Omental fat pad (tissue), 4 donors: Measurements from ENCODE around the gene PTPRK. TPM values are rescaled to one million over a fixed set of nuclear protein-coding genes. Genes with fewer than 3 reads are reported as not detected.

Experiments used
- ATAC-seq: fragments of 150-250 bp; one replicate; pipeline ENCODE4 v1.9.1; 2016; ENCODE audit warnings: mild to moderate bottlenecking, moderate library complexity; ENCODE audit not compliant: low FRiP score
- DNase-seq: peaks from one replicate; pipeline ENCODE4 v3.0.0-alpha.2; 2019; ENCODE audit warnings: low spot score
- CTCF ChIP-seq, 3 donors: fragments of 450-650 bp; IDR thresholded peaks; one replicate each; pipeline ENCODE4 v1.5.1; 2016 to 2017; ENCODE audit warnings: antibody characterized with exemption in 3 of 3, mild to moderate bottlenecking in 3 of 3, moderate library complexity in 2 of 3
- total RNA-seq, 4 donors: library from RNA; depleted of rRNA; stranded (reverse); fragments of >200 nt; gene quantifications; one replicate each; pipeline ENCODE4 v1.1.0, GENCODE V29; 2016

The PTPRK gene
- total RNA-seq, 4 donors from 2014 or later = 16.2 to 32.6 (median 20.9) TPM

GRCh38 chr6:128400875-128401274 is 119.5 kb downstream of the PTPRK start:
- DNase-seq (no peak), ATAC-seq (no peak)
- no peak for TF ChIP-seq CTCF (IDR thresholded peaks at IDR 0.05)

GRCh38 chr6:128397996-128398395 is 122.4 kb downstream of the PTPRK start:
- DNase-seq (no peak), ATAC-seq (no peak)
- no peak for TF ChIP-seq CTCF (IDR thresholded peaks at IDR 0.05)

DNA sequence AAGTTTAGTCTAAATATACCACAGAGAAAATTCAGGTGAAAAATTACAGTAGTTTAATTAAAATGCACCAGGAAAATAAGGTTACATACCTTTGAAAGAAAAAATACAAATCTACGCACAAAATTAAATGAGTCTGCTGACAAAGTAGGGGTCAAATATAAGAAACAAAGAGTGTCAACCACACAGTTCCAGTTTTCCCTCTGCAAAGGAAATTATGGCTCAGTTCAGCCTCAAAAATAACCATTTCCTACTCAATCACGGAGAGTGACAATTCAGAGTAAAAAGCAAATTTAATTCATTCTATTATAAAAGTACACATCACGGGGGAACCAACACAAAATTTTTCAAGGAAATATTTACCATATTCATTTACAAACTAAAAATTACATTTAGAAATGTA is 124.8 kb downstream of the PTPRK start:
- ATAC-seq (no peak), DNase-seq (no peak)
- TF ChIP-seq CTCF (IDR thresholded peaks at IDR 0.05) = no peak

DNA sequence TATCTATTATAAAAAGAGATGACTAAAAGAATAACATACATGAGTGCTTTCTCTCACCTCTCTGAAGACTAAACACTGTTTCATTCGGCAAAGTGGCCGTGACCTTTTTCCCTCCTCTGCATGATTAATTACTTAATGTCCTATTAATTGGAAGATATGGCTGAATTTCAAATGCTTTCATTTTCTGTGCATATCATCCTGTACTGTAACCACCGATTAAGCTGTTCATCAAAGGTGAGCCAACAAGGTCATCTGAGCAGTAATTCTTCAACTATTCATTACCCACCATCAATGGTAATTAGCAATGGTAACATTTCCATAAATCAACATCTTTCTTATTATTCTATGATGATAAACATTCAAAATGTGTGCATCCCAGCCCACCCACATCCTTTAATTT is 125.2 kb downstream of the PTPRK start:
- TF ChIP-seq CTCF (IDR thresholded peaks at IDR 0.05) = no peak
- ATAC-seq (no peak), DNase-seq (no peak)

DNA sequence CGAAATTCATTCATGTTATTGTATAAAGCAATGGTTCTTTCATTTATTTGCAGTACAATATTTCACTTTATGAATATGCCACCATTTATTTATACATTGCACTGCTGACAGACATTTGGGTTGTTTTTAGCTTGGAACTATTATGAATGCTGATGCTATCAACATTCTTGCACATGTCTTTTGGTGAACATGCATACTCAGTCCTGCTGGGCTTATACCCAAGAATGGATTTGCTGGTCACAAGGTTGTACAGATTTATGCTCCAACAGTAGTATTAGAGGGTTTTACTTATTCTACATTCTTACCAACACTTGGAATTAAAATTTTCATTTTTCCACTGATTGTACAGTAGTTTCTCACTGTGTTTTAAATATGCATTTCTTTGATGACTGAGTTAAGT is 126.2 kb downstream of the PTPRK start:
- DNase-seq (no peak), ATAC-seq (no peak)
- TF ChIP-seq CTCF (IDR thresholded peaks at IDR 0.05) = no peak

GRCh38 chr6:128389820-128390534 is 130.4 kb downstream of the PTPRK start:
- no peak for TF ChIP-seq CTCF (IDR thresholded peaks at IDR 0.05)
- no peak for DNase-seq
- ATAC-seq = no peak

DNA sequence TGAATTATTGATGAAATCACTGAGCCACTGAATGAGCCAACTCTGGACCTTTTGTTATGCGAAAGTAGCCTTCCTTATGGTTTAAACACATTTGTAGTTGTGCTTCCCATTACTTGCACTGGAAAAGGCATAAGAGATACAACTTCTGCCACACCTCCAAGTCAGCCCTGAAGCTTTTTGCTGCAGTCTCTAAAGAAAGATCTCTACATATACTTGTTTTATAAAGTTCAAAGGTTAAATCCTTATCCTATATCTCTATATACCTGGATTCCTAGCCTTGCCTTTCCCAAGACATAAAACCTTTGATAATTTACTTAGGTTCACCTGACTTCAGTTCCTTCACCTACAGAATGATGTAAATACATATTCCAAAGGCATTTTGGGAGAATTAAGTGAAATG is 132.0 kb downstream of the PTPRK start:
- no peak for TF ChIP-seq CTCF (IDR thresholded peaks at IDR 0.05)
- DNase-seq = no peak
- ATAC-seq = no peak
